H9 (cell line): Measurements from ENCODE around the gene PITPNM1. TPM values are rescaled to one million over a fixed set of nuclear protein-coding genes. Genes with fewer than 3 reads are reported as not detected.

Experiments used
- DNase-seq: peaks from one replicate; pipeline ENCODE4 v3.0.0-alpha.2; 2017
- H2AFZ ChIP-seq: one replicate; pipeline ENCODE4 v1.6.1; 2013; ENCODE audit warnings: mild to moderate bottlenecking, low read length, control low read depth, moderate library complexity
- H2AK5ac ChIP-seq: 2 replicates; pipeline ENCODE4 v1.6.1; 2013; ENCODE audit warnings: low read length, control low read depth, mixed read lengths; ENCODE audit not compliant: insufficient read length
- H2BK120ac ChIP-seq: one replicate; pipeline ENCODE4 v1.6.1; 2013; ENCODE audit warnings: low read depth, mild to moderate bottlenecking, low read length, control low read depth, inconsistent platforms; ENCODE audit not compliant: poor library complexity, severe bottlenecking
- H2BK12ac ChIP-seq: 2 replicates; pipeline ENCODE4 v1.6.1; 2013; ENCODE audit warnings: low read length, control low read depth, mixed read lengths, low read depth; ENCODE audit not compliant: insufficient read length
- H2BK15ac ChIP-seq: 2 replicates; pipeline ENCODE4 v1.6.1; 2013; ENCODE audit warnings: low read depth, low read length, control low read depth
- H2BK20ac ChIP-seq: one replicate; pipeline ENCODE4 v1.6.1; 2013; ENCODE audit warnings: low read depth, mild to moderate bottlenecking, low read length, control low read depth, inconsistent platforms; ENCODE audit not compliant: poor library complexity, severe bottlenecking
- H2BK5ac ChIP-seq: 2 replicates; pipeline ENCODE4 v1.6.1; 2013; ENCODE audit warnings: low read length, control low read depth, mixed read lengths; ENCODE audit not compliant: insufficient read length
- H3K14ac ChIP-seq: 2 replicates; pipeline ENCODE4 v1.6.1; 2013; ENCODE audit warnings: low read length, control low read depth; ENCODE audit not compliant: insufficient read depth
- H3K18ac ChIP-seq: 2 replicates; pipeline ENCODE4 v1.6.1; 2013; ENCODE audit warnings: low read depth, mild to moderate bottlenecking, mixed read lengths, low read length, control low read depth; ENCODE audit not compliant: insufficient read length
- H3K23ac ChIP-seq: 2 replicates; pipeline ENCODE4 v1.6.1; 2013; ENCODE audit warnings: low read length, control low read depth, mixed read lengths, low read depth; ENCODE audit not compliant: insufficient read length
- H3K23me2 ChIP-seq: 2 replicates; pipeline ENCODE4 v1.6.1; 2013; ENCODE audit warnings: low read depth, mild to moderate bottlenecking, mixed read lengths, low read length, control low read depth; ENCODE audit not compliant: insufficient read length, poor library complexity, severe bottlenecking
- H3K27ac ChIP-seq: 2 replicates; pipeline ENCODE4 v1.5.1; 2013; ENCODE audit warnings: low read length, control low read depth, mixed read lengths, low read depth; ENCODE audit not compliant: insufficient read length
- H3K27me3 ChIP-seq: 2 replicates; pipeline ENCODE4 v1.6.1; 2013; ENCODE audit warnings: low read length, control low read depth, inconsistent platforms; ENCODE audit not compliant: insufficient read depth
- H3K4ac ChIP-seq: 2 replicates; pipeline ENCODE4 v1.6.1; 2013; ENCODE audit warnings: low read depth, mild to moderate bottlenecking, control low read depth, inconsistent platforms, low read length, moderate library complexity
- H3K4me1 ChIP-seq: 2 replicates; pipeline ENCODE4 v1.6.1; 2013; ENCODE audit warnings: low read length, control low read depth, inconsistent platforms; ENCODE audit not compliant: insufficient read depth
- H3K4me2 ChIP-seq: 2 replicates; pipeline ENCODE4 v1.6.1; 2013; ENCODE audit warnings: low read length, control low read depth, mixed read lengths; ENCODE audit not compliant: insufficient read length, insufficient read depth
- H3K56ac ChIP-seq: 2 replicates; pipeline ENCODE4 v1.6.1; 2013; ENCODE audit warnings: low read depth, mild to moderate bottlenecking, mixed read lengths, low read length, control low read depth; ENCODE audit not compliant: insufficient read length
- H3K79me1 ChIP-seq: 2 replicates; pipeline ENCODE4 v1.6.1; 2013; ENCODE audit warnings: low read depth, mild to moderate bottlenecking, moderate library complexity, low read length, control low read depth, inconsistent platforms; ENCODE audit not compliant: insufficient read depth, poor library complexity, severe bottlenecking
- H3K79me2 ChIP-seq: 2 replicates; pipeline ENCODE4 v1.6.1; 2013; ENCODE audit warnings: low read length, control low read depth, inconsistent platforms; ENCODE audit not compliant: insufficient read depth
- H3K9ac ChIP-seq: 2 replicates; pipeline ENCODE4 v1.6.1; 2013; ENCODE audit warnings: low read length, control low read depth, mixed read lengths; ENCODE audit not compliant: insufficient read length; ENCODE audit errors: extremely low read depth
- H3K9me3 ChIP-seq: one replicate; pipeline ENCODE4 v1.6.1; 2013; ENCODE audit warnings: low read depth, low read length, inconsistent platforms; ENCODE audit not compliant: control insufficient read depth
- H3T11ph ChIP-seq: one replicate; pipeline ENCODE4 v1.6.1; 2013; ENCODE audit warnings: mild to moderate bottlenecking, low read length, control low read depth, inconsistent platforms
- H4K20me1 ChIP-seq: one replicate; pipeline ENCODE4 v1.6.1; 2013; ENCODE audit not compliant: control insufficient read depth, insufficient read length, insufficient read depth
- H4K5ac ChIP-seq: 2 replicates; pipeline ENCODE4 v1.6.1; 2013; ENCODE audit warnings: low read depth, mild to moderate bottlenecking, mixed read lengths, low read length, control low read depth; ENCODE audit not compliant: insufficient read length
- H4K8ac ChIP-seq: replicated peaks from 2 replicates; pipeline ENCODE4 v1.6.1; 2013; ENCODE audit warnings: low read length, control low read depth, mixed read lengths, low read depth; ENCODE audit not compliant: insufficient read length
- H4K91ac ChIP-seq: 2 replicates; pipeline ENCODE4 v1.6.1; 2013; ENCODE audit warnings: low read depth, mild to moderate bottlenecking, moderate library complexity, mixed read lengths, low read length, control low read depth; ENCODE audit not compliant: insufficient read length
- H3K27ac Mint-ChIP-seq, 3 experiments: 2 replicates in 2 of 3; 3 replicates in 1 of 3; pipeline ENCODE4 v1.8.0; 2020 to 2021; ENCODE audit warnings: mixed read lengths in 3 of 3, mild to moderate bottlenecking in 1 of 3, moderate library complexity in 1 of 3
- H3K27me3 Mint-ChIP-seq: 2 replicates; pipeline ENCODE4 v1.8.0; 2021; ENCODE audit warnings: low read depth, mild to moderate bottlenecking, moderate library complexity, mixed read lengths
- H3K36me3 Mint-ChIP-seq, 3 experiments: 2 replicates in 2 of 3; 3 replicates in 1 of 3; pipeline ENCODE4 v1.8.0; 2020 to 2021; ENCODE audit warnings: low read depth in 3 of 3, mixed read lengths in 3 of 3; ENCODE audit not compliant: insufficient read depth in 1 of 3
- H3K4me1 Mint-ChIP-seq, 2 experiments: 2 replicates each; pipeline ENCODE4 v1.8.0; 2020; ENCODE audit warnings: mixed read lengths in 2 of 2
- H3K4me3 Mint-ChIP-seq, 2 experiments: 2 replicates in 1 of 2; 3 replicates in 1 of 2; pipeline ENCODE4 v1.8.0; 2020 to 2021; ENCODE audit warnings: mild to moderate bottlenecking in 2 of 2, mixed read lengths in 2 of 2, moderate library complexity in 1 of 2
- H3K9me3 Mint-ChIP-seq, 2 experiments: 2 replicates in 1 of 2; 3 replicates in 1 of 2; pipeline ENCODE4 v1.8.0; 2020; ENCODE audit warnings: mild to moderate bottlenecking in 2 of 2, mixed read lengths in 2 of 2, moderate library complexity in 1 of 2
- WGBS: extraction: QIAGEN DNeasy Blood & Tissue Kit; methylation state at CpG from one replicate; pipeline ENCODE4 v1.1.7; 2013; ENCODE audit warnings: missing lambda C conversion rate, low lambda C conversion rate, mixed read lengths; ENCODE audit not compliant: insufficient read length; ENCODE audit errors: extremely low coverage; 5-methylcytosine and 5-hydroxymethylcytosine counted together
- total RNA-seq: library from RNA; stranded (reverse); gene quantifications from 2 replicates; pipeline ENCODE4 v1.2.1, GENCODE V29; 2021
- TF ChIP-seq, protein P1 (sequence below): fragments of 200-600 bp; sonication (generic); conservative IDR thresholded peaks from 3 replicates; pipeline ENCODE4 v1.8.0; 2021; ENCODE audit warnings: antibody characterized with exemption, mild to moderate bottlenecking

PITPNM1 gene
- total RNA-seq, 1 experiment from 2014 or later, result 43.5 TPM

DNA sequence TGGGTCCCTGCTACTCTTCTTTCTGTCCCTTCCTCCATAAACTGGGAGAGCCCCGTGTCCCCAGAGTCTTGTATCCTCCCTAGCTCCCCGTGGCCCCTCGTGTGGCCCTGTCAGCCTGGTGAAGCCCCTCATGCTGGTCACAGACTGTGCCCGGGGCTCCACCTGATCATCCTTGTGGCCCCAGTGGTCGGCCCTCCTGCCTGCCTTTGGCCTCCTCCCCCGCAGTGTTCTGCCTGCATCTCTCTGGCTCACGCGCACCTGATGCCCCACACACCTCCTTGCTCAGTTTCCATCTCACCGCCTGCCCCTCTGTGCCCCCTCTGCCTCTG, 19.3 kb upstream of the PITPNM1 start:
- Mint-ChIP-seq H3K27me3 (peaks cover 22% of the 10 kb centered on the region), H3K36me3 (no peaks in the 10 kb centered on the region; a peak in 2 of 7 replicates), H3K4me3 (no peak overlapping the region), H3K9me3 (peaks cover 0 to 4% of the 10 kb centered on the region in 2 experiments; a peak in 2 of 5 replicates), H3K4me1 (no peaks in the 10 kb centered on the region; a peak in 1 of 4 replicates), H3K27ac (no peak overlapping the region)
- no peaks in the 10 kb centered on the region for H3K27me3 ChIP-seq
- H3K4me2 ChIP-seq, result no peak overlapping the region
- no peak overlapping the region for H3K9ac ChIP-seq
- no peak overlapping the region for H4K8ac ChIP-seq
- H3K4me1 ChIP-seq, result no peaks in the 10 kb centered on the region
- H3K23ac ChIP-seq, result no peak overlapping the region
- H3K9me3 ChIP-seq, result no peaks in the 10 kb centered on the region
- no CpG with 5 or more reads among the region's 9 CpGs for WGBS
- no peaks in the 10 kb centered on the region for H3K23me2 ChIP-seq
- TF ChIP-seq, protein P1, sequence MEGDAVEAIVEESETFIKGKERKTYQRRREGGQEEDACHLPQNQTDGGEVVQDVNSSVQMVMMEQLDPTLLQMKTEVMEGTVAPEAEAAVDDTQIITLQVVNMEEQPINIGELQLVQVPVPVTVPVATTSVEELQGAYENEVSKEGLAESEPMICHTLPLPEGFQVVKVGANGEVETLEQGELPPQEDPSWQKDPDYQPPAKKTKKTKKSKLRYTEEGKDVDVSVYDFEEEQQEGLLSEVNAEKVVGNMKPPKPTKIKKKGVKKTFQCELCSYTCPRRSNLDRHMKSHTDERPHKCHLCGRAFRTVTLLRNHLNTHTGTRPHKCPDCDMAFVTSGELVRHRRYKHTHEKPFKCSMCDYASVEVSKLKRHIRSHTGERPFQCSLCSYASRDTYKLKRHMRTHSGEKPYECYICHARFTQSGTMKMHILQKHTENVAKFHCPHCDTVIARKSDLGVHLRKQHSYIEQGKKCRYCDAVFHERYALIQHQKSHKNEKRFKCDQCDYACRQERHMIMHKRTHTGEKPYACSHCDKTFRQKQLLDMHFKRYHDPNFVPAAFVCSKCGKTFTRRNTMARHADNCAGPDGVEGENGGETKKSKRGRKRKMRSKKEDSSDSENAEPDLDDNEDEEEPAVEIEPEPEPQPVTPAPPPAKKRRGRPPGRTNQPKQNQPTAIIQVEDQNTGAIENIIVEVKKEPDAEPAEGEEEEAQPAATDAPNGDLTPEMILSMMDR, result no peak
- H3K14ac ChIP-seq, result no peak overlapping the region; the same call in 1 of the 2 replicates
- no peak overlapping the region for H2BK12ac ChIP-seq
- no peaks in the 10 kb centered on the region for H3K79me2 ChIP-seq
- H3K18ac ChIP-seq, result no peak overlapping the region
- no peak overlapping the region for H2BK15ac ChIP-seq
- no peak overlapping the region for H3K56ac ChIP-seq
- no peak overlapping the region for H2BK5ac ChIP-seq
- no peaks in the 10 kb centered on the region for H4K20me1 ChIP-seq
- no peak overlapping the region for H2BK20ac ChIP-seq
- no peak overlapping the region for H3T11ph ChIP-seq
- no peak overlapping the region for H4K91ac ChIP-seq
- no peak for DNase-seq
- no peak overlapping the region for H2AK5ac ChIP-seq
- no peak overlapping the region for H2AFZ ChIP-seq
- H4K5ac ChIP-seq, result no peak overlapping the region
- H3K4ac ChIP-seq, result no peak overlapping the region
- H3K79me1 ChIP-seq, result no peaks in the 10 kb centered on the region
- no peak overlapping the region for H2BK120ac ChIP-seq
- H3K27ac ChIP-seq, result no peak overlapping the region
